ENCODE data around the gene ZNF581.

The ZNF581 gene

DNA sequence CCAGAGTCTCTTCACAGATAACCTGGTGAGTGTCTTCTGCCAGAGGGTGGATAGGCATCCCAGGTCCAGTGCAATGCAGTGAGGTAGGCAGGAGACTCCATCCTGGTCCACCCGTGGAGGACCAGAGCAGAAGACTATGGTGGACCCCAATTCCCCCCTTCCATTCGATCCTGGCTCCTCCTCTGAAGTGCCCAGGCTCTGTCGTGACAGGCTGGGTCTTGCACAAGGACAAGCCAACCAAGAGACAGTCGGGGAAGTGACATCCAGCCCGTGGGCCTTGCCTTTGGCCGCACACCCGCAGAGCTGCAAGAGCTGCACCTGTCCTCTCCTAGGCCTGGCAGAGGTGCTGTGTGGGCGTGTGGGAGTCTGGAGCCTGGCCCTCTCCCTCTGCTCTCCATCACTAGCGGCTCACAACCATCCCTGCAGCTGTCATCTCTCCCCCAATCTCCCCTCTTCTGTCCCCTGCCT lies 22.2 kb upstream of the ZNF581 start:
- TF ChIP-seq, protein P1, sequence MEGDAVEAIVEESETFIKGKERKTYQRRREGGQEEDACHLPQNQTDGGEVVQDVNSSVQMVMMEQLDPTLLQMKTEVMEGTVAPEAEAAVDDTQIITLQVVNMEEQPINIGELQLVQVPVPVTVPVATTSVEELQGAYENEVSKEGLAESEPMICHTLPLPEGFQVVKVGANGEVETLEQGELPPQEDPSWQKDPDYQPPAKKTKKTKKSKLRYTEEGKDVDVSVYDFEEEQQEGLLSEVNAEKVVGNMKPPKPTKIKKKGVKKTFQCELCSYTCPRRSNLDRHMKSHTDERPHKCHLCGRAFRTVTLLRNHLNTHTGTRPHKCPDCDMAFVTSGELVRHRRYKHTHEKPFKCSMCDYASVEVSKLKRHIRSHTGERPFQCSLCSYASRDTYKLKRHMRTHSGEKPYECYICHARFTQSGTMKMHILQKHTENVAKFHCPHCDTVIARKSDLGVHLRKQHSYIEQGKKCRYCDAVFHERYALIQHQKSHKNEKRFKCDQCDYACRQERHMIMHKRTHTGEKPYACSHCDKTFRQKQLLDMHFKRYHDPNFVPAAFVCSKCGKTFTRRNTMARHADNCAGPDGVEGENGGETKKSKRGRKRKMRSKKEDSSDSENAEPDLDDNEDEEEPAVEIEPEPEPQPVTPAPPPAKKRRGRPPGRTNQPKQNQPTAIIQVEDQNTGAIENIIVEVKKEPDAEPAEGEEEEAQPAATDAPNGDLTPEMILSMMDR (IDR thresholded peaks at IDR 0.05; ENCODE audit: low read depth, low read length): no peak
- in situ Hi-C loops (cut with HindIII; ENCODE audit: low sequenced_read_pairs): no loop called here
- DNase-seq (ENCODE audit: low read depth, low spot score): no peak
- no peak overlapping the region for H3K4me3 ChIP-seq (ENCODE audit: low read depth, low read length)

DNA sequence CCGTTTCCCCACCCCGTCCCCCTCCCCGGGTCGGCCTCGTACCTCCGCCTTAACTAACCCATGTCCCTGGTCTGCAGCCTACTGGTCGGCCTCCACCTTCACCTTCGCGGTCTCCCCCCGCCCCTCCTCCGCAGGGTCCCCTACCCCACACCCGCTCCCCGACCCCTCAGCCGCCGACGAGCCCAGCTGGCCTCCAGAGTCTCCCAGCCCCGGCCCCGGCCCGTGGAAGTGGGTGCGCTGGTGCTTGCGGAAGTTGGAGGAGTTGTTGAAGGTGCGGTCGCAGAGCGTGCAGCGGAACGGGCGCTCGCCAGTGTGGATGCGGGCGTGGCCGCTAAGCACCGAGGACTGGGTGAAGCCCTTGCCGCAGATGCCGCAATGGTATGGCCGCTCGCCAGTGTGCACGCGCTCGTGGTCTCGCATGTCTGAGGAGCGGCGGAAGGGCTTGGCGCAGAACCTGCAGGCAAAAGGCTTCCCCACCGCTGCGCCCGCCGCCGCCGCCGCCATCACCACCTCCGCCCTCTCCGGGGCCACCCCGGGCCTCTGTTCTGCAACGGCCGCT lies 21.7 kb upstream of the ZNF581 start:
- no peak for DNase-seq (ENCODE audit: low read depth, low spot score)
- H3K4me3 ChIP-seq (ENCODE audit: low read depth, low read length): no peak overlapping the region
- in situ Hi-C loops (cut with HindIII; ENCODE audit: low sequenced_read_pairs): no loop called here
- TF ChIP-seq, protein P1 (IDR thresholded peaks at IDR 0.05; ENCODE audit: low read depth, low read length): no peak

DNA sequence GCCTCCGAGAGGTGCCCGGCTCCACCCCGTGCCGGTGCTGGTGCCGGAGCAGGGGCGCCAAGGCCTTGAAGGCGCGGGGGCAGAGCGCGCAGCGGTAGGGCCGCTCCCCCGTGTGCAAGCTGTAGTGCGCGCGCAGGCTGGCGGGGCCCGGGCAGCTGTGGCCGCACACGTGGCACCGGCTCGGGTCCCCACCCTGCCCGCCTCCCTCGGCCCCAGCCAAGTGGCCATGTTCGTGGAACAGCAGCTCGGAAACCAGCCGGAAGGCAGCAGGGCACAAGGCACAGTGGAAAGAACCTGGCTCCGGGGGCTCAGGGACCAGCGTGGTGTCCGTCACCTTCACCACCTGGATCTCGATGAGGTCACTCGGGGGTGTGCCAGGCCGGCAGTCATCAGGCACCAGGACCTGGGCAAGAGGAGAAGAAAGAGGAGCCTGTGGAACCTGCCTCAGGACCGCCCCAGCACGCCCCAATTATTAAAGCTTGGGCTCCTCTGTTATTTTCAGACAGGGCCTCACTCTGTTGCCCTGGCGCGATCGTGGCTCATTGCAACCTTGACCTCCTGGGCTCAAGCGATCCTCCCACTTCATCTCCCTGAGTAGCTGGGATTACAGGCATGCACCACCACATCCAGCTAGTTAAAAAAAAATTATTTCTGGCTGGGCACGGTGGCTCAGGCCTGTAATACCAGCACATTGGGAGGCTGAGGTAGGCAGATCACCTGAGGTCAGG lies 21.0 kb upstream of the ZNF581 start:
- no peak for DNase-seq (ENCODE audit: low read depth, low spot score)
- TF ChIP-seq, protein P1 (IDR thresholded peaks at IDR 0.05; ENCODE audit: low read depth, low read length): no peak
- no peak overlapping the region for H3K4me3 ChIP-seq (ENCODE audit: low read depth, low read length)
- in situ Hi-C loops (cut with HindIII; ENCODE audit: low sequenced_read_pairs): no loop called here

DNA sequence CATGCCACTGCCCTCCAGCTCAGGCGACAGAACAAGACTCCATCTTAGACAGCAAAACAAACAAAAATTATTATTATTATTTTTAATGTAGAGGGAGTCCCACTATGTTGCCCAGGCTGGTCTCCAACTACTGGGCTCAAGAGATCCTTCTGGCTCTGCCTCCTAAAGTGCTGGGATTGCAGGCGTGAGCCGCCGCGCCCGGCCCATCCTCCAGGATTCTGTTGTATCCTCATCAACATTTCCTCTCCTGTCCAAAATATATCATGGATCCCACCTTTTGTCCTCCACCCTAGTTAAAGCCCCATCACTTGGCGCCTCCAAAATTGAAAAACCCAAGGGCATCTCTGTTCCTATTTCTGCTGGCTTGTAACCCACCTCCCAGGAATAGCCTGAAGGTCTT lies 20.3 kb upstream of the ZNF581 start:
- TF ChIP-seq, protein P1 (IDR thresholded peaks at IDR 0.05; ENCODE audit: low read depth, low read length): no peak
- H3K4me3 ChIP-seq (ENCODE audit: low read depth, low read length): no peak overlapping the region
- in situ Hi-C loops (cut with HindIII; ENCODE audit: low sequenced_read_pairs): no loop called here
- no peak for DNase-seq (ENCODE audit: low read depth, low spot score)

DNA sequence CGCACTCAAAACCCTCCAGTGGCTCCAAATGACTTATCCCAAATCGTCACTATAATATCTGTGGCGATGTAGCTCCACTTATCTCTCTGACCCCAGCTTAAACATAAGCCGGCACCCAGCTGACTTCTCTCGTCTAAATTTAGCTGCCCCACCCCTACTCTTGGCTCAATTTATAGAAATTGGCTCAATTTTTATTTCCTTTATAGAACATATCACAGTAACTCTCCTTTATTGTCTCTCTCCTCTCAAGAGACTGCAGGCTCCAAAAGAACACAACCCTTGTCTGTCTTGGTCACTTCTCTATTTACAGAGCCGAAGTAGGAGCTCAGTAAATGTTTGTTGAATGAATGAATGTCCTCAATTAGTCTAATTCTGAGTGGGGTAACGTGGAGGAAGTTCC lies 19.9 kb upstream of the ZNF581 start:
- in situ Hi-C loops (cut with HindIII; ENCODE audit: low sequenced_read_pairs): no loop called here
- H3K4me3 ChIP-seq (ENCODE audit: low read depth, low read length): peak overlapping the region; percentile 19
- no peak for DNase-seq (ENCODE audit: low read depth, low spot score)
- TF ChIP-seq, protein P1 (IDR thresholded peaks at IDR 0.05; ENCODE audit: low read depth, low read length): no peak

DNA sequence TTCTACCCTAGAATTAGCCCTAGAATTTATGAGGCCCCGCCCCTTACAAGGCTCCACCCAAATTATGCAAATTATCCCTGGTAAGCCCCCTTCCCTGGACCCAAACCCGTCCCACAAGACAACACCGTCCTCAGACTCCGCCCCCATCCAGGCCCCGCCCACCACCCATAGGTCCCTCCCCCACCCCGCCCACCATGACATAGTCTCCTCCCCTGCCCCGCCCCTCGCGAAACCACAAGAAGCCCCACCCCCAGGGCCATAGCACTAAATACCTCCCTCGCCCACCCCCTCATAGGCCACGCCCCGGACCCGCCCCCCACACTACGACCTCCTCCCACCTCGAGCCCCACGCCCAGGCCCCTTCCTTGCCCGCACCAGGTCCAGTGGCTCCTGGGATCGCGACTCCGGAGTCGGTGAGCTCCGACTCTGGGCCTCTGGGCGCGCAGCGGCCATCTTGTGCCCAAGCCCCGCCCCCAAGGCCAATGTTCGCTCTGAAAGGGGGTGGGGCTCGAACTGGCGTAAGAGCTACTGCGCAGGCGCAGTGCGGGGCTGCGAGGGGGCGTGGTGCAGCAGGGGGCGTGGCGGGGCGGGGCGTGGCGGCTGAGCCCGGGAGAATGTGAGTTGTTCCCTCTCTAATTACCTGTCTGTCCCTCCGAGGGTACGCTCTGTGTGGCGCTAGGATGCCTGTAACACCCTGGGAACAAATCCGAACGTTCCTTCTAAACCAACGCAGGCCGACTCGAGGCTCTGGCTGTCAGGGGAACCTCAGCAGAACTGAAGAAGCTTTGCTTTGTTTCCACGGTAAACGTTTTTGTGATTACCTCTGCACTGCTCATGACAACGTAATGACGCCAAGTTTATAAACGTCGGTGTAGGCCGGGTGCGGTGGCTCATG lies 19.1 kb upstream of the ZNF581 start, which contains the start of gene ZNF784:
TSS of gene ZNF784 (minus strand) at position 458 of the 895 bp plus-strand sequence. CDS start at position 453, 5 bp downstream.
- peak within 1 kb of the TSS; percentile 70 for H3K4me3 ChIP-seq (ENCODE audit: low read depth, low read length)
- peak; percentile 92 for DNase-seq (ENCODE audit: low read depth, low spot score)
- in situ Hi-C loops (cut with HindIII; ENCODE audit: low sequenced_read_pairs): no loop called here
- TF ChIP-seq, protein P1 (IDR thresholded peaks at IDR 0.05; ENCODE audit: low read depth, low read length): no peak
